KMS-11 (cell line): ENCODE measurements around the gene KSR2.

Source experiments
- H2AFZ ChIP-seq: fragments of 200-600 bp; sonication (generic); 2 replicates; pipeline ENCODE4 v1.6.1; 2016; ENCODE audit warnings: antibody characterized with exemption, mixed run types, low read depth
- H3K27ac ChIP-seq: fragments of 200-600 bp; sonication (generic); 2 replicates; pipeline ENCODE4 v1.6.1; 2016; ENCODE audit warnings: mild to moderate bottlenecking, mixed run types
- H3K27me3 ChIP-seq: fragments of 200-600 bp; sonication (generic); 2 replicates; pipeline ENCODE4 v1.6.1; 2017; ENCODE audit warnings: mild to moderate bottlenecking, low read depth, mixed run types, moderate library complexity; ENCODE audit not compliant: insufficient read depth
- H3K36me3 ChIP-seq: fragments of 200-600 bp; sonication (generic); 2 replicates; pipeline ENCODE4 v1.6.1; 2017; ENCODE audit warnings: mild to moderate bottlenecking, mixed run types; ENCODE audit not compliant: insufficient read depth
- H3K4me1 ChIP-seq: fragments of 200-600 bp; sonication (generic); 2 replicates; pipeline ENCODE4 v1.6.1; 2016; ENCODE audit warnings: mild to moderate bottlenecking, low read depth, mixed run types; ENCODE audit not compliant: poor library complexity, severe bottlenecking
- H3K4me2 ChIP-seq: fragments of 200-600 bp; sonication (generic); 2 replicates; pipeline ENCODE4 v1.7.0; 2016; ENCODE audit warnings: mild to moderate bottlenecking, mixed run types
- H3K4me3 ChIP-seq: fragments of 200-600 bp; sonication (generic); IDR thresholded peaks from 2 replicates; pipeline ENCODE4 v1.6.1; 2017; ENCODE audit warnings: low read depth, low read length, mixed read lengths; ENCODE audit not compliant: insufficient read depth
- H3K79me2 ChIP-seq: fragments of 200-600 bp; sonication (generic); 2 replicates; pipeline ENCODE4 v1.6.1; 2016; ENCODE audit warnings: low read depth, mixed run types; ENCODE audit not compliant: insufficient read depth
- H3K9ac ChIP-seq: fragments of 200-600 bp; sonication (generic); 2 replicates; pipeline ENCODE4 v1.6.1; 2016; ENCODE audit warnings: mild to moderate bottlenecking, mixed run types
- H4K20me1 ChIP-seq: fragments of 200-600 bp; sonication (generic); 2 replicates; pipeline ENCODE4 v1.6.1; 2016; ENCODE audit warnings: mild to moderate bottlenecking, mixed run types; ENCODE audit not compliant: insufficient read depth
- CTCF ChIP-seq: fragments of 200-600 bp; sonication (generic); conservative IDR thresholded peaks from 2 replicates; pipeline ENCODE4 v1.6.1; 2017; ENCODE audit warnings: low read depth, mild to moderate bottlenecking, antibody characterized with exemption, low read length, moderate library complexity, mixed read lengths

Gene KSR2

GRCh38 chr12:117498256-117498655, 470.5 kb downstream of the KSR2 start:
- no peak overlapping the region for H3K4me2 ChIP-seq
- TF ChIP-seq CTCF = no peak
- no peaks in the 10 kb centered on the region for H3K36me3 ChIP-seq
- H3K4me1 ChIP-seq = no peaks in the 10 kb centered on the region
- no peaks in the 10 kb centered on the region for H3K79me2 ChIP-seq
- no peak overlapping the region for H3K9ac ChIP-seq
- H3K4me3 ChIP-seq = no peak overlapping the region
- no peak overlapping the region for H2AFZ ChIP-seq
- H4K20me1 ChIP-seq = no peaks in the 10 kb centered on the region
- no peak overlapping the region for H3K27ac ChIP-seq
- no peaks in the 10 kb centered on the region for H3K27me3 ChIP-seq

- no peak for TF ChIP-seq CTCF
- H3K27ac ChIP-seq = no peak overlapping the region
- no peaks in the 10 kb centered on the region for H3K27me3 ChIP-seq
- no peak overlapping the region for H3K4me3 ChIP-seq
- H4K20me1 ChIP-seq = no peaks in the 10 kb centered on the region
- H3K9ac ChIP-seq = no peak overlapping the region
- no peaks in the 10 kb centered on the region for H3K4me1 ChIP-seq
- no peak overlapping the region for H2AFZ ChIP-seq
- no peaks in the 10 kb centered on the region for H3K36me3 ChIP-seq
- H3K4me2 ChIP-seq = no peak overlapping the region
- no peaks in the 10 kb centered on the region for H3K79me2 ChIP-seq
Measured at GRCh38 chr12:117497407-117497806, 471.4 kb downstream of the KSR2 start.

- Histone ChIP-seq H3K9ac (no peak overlapping the region), H3K4me3 (no peak overlapping the region), H2AFZ (no peak overlapping the region), H3K36me3 (no peaks in the 10 kb centered on the region), H3K4me2 (no peak overlapping the region), H3K79me2 (no peaks in the 10 kb centered on the region), H4K20me1 (no peaks in the 10 kb centered on the region), H3K27ac (no peak overlapping the region), H3K4me1 (no peaks in the 10 kb centered on the region), H3K27me3 (no peaks in the 10 kb centered on the region)
- no peak for TF ChIP-seq CTCF
Measured at GRCh38 chr12:117494833-117495655, 473.7 kb downstream of the KSR2 start.

GRCh38 chr12:117491711-117492110, 477.1 kb downstream of the KSR2 start:
- Histone ChIP-seq H3K4me1 (no peaks in the 10 kb centered on the region), H3K36me3 (no peaks in the 10 kb centered on the region), H3K4me3 (no peak overlapping the region), H3K27me3 (no peaks in the 10 kb centered on the region), H3K27ac (no peak overlapping the region), H3K4me2 (no peak overlapping the region), H3K9ac (no peak overlapping the region), H4K20me1 (no peaks in the 10 kb centered on the region), H3K79me2 (no peaks in the 10 kb centered on the region), H2AFZ (no peak overlapping the region)
- no peak for TF ChIP-seq CTCF
